ENCODE data around the gene RNF5. TPM values are rescaled to one million over a fixed set of nuclear protein-coding genes. Genes with fewer than 3 reads are reported as not detected.
"Not testable (repeated sequence)": the region's sequence is repeated elsewhere in the genome, so short reads cannot be mapped to it uniquely, and the experiment has no call there.

RNF5 gene
- polyA plus RNA-seq, 1 donor, result 50.9 TPM

DNA sequence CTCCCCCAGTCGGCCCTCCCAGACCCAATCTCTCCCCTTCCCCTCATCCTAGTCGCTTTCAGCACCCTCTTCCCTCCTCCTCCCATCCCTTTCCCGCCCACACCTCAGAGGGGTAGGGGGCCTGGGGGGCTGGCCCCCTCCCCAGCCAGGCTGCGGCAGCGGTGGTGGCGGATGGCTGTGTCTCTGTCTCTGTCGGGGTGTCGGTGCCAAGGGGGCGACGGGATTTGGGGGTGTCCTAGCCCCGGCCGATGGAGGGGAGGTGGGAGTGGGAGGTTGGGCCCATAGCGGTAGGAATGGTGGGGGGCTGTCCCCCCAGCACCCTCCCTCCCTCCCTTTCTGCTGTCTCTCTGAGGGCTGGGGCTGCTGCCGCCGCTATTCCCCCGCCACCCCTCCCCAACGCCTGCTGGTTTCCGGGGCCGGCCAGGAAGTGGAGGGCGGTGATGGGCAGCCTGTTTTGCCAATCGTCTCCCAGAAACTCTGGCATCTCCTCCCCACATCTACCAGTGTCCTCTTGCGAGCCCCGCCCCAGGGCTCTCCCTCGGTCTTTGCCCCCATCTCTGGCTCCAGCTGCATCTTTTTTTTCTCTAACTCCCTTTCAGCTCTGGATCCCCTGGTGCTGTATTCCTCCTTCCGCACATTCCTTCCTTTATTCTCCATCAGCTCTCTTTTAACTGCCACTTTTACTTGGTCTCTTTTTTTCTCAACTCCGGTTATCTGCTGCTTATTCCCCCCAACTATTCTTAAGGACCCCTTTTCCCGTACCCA lies 2.3 kb upstream of the RNF5 start, which contains the start of gene AGPAT1:
TSS of gene AGPAT1 (minus strand) at position 374 of the 765 bp plus-strand sequence. CDS start 4,588 bp downstream, outside the sequence.
- peak; percentile 98 for DNase-seq

GRCh38 chr6:32176476-32177182 lies 1.6 kb upstream of the RNF5 start:
- DNase-seq, result no peak

- no peak for DNase-seq
Measured at GRCh38 chr6:32177183-32177787, 920 bp upstream of the RNF5 start.

DNA sequence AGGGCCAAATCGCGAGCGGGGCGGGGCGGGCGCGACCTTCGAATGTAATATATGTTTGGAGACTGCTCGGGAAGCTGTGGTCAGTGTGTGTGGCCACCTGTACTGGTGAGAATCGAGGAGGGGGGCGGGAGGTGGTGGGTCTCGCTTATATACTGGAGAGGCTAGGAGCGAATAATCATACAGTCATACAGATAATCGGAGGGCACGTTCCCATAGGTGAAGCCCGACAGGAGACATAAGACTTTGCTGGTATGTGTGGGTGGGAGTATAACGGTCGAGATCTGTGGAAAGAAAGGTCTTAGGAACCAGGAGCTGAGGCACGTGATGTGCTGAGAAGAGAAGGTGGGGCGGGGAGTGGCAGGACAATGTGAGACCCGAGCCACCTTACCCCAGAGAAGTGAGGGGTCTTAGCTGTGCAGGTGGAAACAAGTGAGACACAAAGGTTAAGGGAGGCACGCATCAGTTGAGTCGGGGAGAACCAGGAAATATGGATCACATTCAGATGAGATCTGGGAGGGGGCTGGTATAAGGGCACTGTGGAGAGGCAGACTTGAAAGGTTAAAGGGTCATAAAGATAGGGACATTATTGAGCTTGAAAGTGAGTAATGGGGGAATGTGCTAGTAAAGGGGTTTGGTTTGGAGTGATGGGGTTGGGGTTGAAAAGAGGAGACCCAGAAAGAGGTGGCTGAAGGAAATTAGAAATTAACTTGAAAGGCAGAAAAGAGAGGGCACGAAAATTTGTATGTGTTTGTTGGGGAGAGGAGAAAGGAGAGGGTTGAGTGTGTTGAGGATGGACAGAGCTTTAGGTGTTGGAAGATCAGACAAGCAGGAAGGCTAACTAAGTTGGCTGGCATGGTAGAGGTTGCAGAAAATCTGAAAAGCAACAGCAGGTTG lies 589 bp downstream of the RNF5 start:
- DNase-seq, result no peak

GRCh38 chr6:32179766-32180405 lies 1.7 kb downstream of the RNF5 start:
- DNase-seq, result no peak

DNA sequence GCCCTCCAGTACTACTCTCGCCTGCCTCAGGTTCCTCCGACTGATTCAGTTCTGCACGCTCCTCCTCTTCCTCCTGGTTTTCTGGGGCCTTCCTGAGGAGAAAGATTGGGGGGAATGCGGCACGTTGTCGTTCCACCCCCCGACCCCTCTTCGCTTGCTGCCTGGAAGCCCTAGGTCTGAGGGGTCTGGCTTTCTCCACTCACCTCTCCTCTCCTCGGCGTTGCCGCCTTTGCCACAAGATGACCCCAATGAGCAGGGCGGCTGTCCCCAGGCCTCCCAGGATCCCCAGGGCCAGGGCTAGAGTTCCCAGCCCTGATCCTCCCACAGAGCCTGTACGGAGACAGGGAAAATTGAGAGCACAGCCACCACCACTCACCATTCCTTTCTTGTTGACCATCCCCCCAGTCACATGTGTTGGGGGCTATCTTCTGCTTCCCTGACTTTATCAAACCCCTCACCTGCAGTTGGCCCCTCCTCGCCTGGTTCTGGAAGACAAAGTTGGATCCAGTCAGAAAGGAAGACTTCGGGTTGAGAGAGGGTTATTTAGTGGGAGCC lies 3.0 kb downstream of the RNF5 start:
- DNase-seq, result no peak

GRCh38 chr6:32181915-32182529 lies 3.8 kb downstream of the RNF5 start:
- DNase-seq, result no peak

DNA sequence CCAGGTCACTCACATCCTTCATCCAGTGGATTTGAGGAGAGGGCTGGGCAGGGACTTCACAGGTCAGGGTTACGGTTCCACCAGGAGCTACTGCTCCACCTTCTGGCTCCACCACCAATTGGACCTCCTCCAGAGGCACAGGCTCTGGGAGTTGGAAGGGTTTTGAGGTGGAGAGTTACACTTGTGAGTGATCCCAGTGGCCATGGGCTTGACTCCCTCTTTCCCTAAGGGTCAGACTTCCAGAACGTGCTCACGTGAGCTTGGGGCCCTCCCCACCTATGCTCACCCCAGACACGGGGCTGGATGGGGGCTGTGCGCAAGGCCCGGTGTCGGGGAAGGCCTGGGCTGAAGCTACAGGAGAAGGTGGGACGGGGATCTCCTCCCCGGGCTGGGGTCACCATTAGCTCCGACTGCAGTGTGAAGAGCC lies 4.4 kb downstream of the RNF5 start:
- DNase-seq, result no peak

DNA sequence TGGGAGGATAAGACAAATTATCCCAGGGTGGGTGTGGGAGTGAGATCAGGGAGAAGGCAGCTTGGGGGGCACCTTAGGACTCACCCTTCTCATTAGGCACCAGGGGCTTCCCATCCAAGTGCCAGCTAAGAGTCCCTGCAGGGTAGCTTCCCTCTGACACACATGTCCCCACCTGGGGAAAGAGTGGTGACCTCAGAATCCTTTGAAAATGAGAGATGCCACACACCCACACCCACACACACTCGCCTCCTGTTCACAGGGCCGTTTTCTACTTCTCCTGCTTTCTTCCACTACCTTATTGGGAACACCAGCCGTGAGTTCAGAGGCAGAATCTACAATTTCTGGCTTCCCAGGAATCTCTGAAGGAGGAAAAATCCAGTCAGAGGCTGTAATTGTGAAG lies 4.8 kb downstream of the RNF5 start:
- DNase-seq, result no peak

DNA sequence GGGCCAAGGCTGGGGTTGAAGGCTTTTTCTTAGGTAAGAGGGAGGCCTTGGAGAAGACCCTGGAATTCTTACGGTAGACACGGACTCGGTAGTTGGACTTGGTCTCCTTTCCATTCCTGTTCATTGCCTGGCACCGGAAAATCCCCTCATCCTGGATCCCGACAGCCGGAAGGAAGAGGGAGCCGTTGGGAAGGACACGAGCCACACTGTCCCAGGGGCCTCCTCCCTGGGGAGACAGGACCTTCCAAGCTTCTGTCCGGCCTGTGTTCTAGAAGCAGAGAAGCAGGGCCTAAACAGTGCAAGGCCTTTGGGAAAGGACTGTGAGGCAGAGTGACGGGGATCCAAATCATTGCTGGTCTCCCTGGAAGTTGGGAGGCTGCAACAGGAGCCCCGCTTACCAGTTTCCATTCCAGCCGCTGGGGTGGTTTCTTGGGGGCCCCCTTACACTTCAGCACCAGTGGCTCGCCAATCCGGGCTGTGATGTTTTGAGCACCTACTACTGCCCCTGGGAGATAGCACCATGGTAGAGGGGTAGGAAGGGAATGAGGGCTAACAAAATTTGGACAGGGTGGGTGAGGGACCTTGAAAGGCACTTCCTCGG lies 5.4 kb downstream of the RNF5 start:
- no peak for DNase-seq

- DNase-seq, result no peak
Measured at GRCh38 chr6:32184084-32184640, 6.0 kb downstream of the RNF5 start, which contains the start of gene AGER. Gene AGER (minus strand): TSS chr6:32184253. CDS start chr6:32184222, 31 bp downstream.

GRCh38 chr6:32185681-32186131 lies 7.5 kb downstream of the RNF5 start:
- peak; percentile 61 for DNase-seq

- not testable (repeated sequence) for DNase-seq
Measured at GRCh38 chr6:32186151-32186840, 8.1 kb downstream of the RNF5 start.

DNA sequence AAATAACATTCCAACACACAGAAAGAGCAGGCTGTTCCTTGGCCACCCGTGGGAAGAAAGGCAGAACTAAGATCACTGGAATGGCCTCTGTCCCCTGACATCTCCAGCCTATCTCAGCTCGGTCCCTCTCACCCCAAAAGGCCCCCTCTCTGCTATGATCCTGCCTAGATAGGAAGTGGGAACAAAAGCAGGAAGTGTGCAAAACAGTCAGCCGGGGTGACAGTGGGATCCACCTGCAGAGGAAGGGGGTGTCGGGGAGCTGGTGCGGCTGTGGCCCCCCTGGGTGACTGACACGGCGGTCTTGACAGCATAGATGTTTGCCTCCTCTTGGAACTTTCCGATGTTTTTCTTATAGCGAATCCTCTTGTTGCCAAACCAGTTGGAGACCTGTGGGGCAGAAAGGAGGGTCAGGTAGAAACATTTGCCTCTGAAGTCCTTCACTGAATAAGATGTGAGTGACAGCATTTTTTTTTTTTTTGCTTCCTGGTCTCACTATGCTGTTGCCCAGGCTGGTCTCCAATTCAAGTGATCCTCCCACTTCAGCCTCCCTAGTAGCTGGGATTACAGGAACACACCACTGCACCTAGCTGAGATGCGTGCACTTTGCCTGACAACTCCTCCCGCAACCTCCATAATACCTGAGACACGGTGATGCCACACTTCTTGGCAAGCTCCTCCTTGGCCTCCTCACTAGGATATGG lies 9.0 kb downstream of the RNF5 start:
- no peak for DNase-seq

DNA sequence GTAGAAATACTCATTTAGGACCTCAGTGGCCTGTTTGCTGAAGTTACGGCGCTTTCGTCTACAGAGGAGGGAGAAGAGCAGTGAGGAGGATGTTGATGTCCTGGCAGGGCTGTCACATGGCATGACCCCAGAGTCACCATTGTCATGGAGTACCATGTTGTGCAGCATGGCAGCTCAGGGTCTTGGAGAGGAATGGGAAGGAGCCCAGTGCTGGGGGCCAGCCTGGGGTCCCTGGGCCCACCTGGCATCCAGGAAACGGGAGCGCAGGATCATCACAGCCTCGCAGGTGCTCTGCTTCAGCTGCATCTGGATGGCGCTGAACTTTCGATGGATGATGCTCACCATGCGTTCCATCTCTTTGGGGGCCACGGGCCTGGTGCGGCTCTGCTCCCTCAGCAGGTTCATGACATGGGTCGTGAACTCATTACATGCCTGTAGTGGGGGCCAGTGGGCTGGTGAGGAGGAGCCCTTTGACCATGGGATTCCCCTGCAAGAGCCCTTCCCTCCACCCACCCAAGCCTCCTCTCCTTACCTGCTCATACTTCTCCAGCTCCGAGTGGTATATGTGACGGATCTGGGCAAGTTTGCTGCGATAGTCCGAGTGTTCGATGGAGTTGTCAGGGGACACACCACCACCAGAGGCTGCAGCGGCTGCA lies 9.6 kb downstream of the RNF5 start:
- DNase-seq, result not testable (repeated sequence)

DNA sequence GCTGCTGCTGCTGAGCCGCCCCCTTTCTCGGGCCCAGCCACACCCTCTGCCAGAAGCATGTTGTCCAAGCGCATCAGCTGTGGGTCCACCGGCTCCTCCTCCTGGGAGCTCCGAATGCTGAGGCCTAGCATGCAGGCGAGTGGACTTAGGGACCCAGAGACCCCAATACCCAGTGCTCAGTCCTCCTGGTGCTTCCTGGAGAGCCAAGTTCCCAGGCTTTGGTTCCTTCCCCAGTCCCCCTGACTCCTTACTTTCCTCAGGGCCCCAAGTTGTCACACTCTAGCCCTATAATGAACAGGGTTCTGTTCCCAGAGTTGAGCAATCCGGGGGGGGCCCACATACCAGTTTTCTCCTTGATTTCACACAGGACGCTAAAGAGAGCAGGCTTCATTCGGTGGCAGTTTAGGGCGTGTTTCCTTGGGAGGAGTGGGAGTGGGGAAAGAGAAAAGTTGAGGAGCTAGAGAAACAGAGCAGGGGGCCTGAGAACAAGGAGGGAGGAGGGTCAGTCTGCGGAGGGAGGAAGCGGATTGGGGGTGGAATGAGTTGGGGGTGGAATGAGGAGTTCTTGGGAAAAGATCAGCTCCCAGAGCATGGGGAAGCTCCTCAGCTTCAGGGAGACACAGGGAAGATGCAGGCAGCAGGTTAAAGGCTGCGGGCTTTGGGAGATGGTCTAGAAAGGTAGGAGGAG lies 10.3 kb downstream of the RNF5 start:
- no peak for DNase-seq

GRCh38 chr6:32189069-32189741 lies 11.0 kb downstream of the RNF5 start:
- no peak for DNase-seq

Data from hindlimb muscle (tissue), 1 donor.